GM19328 (cell line): ENCODE data around the gene PRSS23.
"Not testable (repeated sequence)": the region's sequence is repeated elsewhere in the genome, so short reads cannot be mapped to it uniquely, and the experiment has no call there.

Experiments used
- ATAC-seq: cut with Tn5 transposase; IDR thresholded peaks from one replicate; pipeline ENCODE4 v1.9.1; 2021; ENCODE audit warnings: mild to moderate bottlenecking, moderate library complexity; ENCODE audit not compliant: unreplicated experiment

PRSS23 gene, protein sequence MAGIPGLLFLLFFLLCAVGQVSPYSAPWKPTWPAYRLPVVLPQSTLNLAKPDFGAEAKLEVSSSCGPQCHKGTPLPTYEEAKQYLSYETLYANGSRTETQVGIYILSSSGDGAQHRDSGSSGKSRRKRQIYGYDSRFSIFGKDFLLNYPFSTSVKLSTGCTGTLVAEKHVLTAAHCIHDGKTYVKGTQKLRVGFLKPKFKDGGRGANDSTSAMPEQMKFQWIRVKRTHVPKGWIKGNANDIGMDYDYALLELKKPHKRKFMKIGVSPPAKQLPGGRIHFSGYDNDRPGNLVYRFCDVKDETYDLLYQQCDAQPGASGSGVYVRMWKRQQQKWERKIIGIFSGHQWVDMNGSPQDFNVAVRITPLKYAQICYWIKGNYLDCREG

DNA sequence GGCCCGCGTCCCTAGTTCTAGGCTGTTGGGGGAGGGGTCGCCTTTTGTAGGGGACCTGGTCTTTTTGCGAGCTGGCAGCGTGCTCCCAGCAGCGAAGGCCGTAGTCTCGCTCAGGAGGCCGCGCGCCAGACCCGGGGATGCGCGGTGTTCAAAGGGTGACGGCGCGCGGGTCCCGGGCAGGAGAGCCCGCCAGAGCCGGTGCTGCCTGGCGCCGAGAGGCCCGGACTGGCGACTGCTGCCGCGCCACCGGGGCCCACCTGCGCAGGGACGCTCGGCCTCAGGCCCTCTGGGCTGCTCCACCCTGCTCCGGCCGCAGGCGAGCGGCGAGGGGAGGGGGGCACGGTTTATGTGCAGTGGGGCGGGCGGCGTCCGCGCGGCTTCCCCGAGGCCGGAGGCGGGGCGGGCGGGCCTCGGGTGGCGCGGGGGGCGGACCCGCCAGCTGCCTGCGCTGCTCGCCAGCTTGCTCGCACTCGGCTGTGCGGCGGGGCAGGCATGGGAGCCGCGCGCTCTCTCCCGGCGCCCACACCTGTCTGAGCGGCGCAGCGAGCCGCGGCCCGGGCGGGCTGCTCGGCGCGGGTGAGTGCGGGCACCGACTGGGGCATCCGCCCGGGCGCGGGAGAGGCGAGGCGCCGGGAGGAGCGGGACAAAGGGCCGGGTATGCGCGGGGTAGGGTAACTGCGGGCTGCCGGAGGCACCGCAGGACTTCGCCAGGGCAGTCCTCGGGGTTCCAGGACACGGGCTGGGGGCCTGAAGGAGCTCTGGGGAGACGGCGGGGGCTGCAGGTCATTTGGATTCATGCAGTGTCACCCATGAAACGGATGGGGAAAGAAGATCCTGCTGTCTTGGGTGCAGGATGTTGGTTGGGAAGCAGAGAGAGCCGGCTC lies at the start of gene PRSS23:
TSS of gene PRSS23 (plus strand) at position 467 of the 884 bp plus-strand sequence. CDS start 7,102 bp downstream, outside the sequence.
- no peak for ATAC-seq

GRCh38 chr11:86753459-86753858 lies 46.9 kb upstream of the PRSS23 start:
- ATAC-seq = no peak

- no peak for ATAC-seq
Measured at GRCh38 chr11:86755146-86755545, 45.2 kb upstream of the PRSS23 start.

DNA sequence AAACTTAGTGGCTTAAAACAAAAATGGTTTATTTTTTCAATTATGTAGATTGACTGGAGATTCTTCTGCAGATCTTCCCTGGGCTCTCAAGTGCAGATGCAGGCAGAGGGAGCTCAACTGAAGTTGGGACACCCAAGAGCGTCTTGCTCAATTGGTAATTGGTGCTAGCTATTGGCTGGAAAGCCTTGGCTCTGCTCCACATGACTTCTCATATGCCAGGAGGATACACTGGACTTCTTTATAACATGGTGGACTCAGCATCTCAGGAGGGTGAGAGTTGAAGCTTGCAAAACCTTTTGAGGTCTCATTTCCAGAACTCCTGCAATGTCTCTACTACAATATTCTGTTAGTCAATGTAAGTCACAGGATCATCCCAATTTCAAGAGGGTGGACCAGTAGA lies 42.2 kb upstream of the PRSS23 start:
- ATAC-seq = no peak

- ATAC-seq = no peak
Measured at GRCh38 chr11:86760577-86760976, 39.8 kb upstream of the PRSS23 start.

DNA sequence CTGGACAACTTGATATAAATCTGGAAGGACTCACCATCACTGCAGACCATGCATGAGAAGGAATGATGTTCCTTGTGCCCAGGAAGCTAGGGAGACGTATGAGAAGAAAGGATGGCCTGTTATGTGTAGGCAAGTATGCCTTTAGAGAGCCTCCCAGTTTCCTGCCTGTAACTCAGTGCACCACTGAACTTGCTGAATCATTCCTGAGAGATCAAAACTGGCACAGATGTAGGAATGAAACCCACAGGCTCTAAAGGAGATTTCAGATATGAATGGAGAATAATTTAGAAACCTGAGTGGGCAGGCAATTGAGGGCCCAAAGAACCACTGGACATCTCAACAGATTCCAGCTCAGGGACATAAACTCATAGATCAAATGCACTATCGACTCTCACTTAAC lies 38.4 kb upstream of the PRSS23 start:
- no peak for ATAC-seq

DNA sequence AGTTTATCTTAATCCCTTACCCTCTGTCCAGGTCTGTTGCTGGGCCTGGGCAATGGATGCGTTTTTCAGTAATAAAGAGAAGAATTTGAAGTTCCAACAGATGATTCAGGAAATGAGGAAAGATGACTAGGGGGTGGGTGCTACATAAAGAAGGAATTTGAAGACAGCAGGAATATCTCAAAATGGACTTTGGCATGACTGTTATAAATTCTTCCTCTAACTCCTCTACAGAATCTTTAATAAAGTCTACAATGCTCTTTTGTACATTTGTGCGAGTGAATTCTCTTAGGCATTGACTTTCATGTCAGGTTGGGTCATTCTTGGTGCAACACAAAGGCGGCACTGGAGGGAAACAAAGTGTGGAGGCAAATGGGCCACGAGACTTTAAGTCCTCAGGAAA lies 35.1 kb upstream of the PRSS23 start:
- ATAC-seq = no peak

DNA sequence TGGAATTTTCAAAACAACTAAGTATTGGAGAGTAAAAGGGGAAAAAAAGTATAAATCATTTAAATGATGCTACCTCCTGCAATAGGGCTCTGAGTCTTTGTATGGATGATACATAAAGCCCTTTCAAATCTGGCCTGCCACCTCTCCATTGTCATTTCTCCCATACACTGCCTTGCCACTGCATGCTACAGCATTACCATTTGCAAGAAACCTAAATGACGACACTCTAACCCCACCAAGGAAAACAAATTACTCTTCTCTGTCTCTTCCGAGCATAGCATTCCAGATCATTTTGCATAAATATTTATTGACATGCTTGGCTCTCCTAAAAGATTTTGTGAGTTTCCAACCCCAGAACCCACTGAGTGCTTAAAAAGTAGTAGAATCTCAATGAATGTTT lies 34.5 kb upstream of the PRSS23 start:
- no peak for ATAC-seq

DNA sequence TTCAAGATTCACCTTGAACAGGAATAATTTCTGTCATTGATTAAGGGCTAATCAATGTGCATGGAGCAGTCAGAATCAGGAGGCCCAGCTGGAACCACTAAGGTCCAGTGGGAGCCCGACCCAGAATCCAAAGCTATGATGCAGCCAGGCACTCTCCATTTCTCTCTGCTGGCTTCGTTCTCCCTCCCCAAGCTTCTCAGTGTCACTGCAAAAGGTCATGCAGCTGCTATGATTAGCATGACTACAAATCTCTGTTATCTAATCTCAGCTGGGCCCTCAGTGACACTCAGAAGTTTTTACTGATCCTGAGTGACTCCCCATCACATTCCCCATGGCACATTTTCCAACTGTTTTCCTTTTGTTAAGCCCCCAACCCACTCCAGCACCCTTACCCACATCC lies 31.1 kb upstream of the PRSS23 start:
- ATAC-seq = no peak

- not testable (repeated sequence) for ATAC-seq
Measured at GRCh38 chr11:86770473-86771027, 29.8 kb upstream of the PRSS23 start.

DNA sequence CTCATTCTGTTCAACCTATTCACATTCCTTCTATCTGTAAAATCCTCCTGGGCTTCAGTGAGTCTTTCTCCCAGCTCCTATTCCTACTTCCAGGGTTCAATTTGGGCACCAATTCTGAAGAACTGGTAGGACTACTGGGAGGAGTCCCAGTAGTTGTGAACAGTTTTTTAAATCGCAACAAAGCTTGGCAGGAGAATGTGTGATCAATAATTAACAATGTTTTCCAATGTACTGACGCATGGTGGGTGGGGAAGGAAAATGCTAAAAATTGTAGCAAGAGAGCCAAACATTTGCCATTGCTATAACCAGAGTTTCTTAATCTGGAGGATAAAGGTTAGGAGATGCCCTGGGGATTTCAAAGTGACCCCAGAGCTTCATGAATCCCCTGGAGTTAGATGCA lies 27.3 kb upstream of the PRSS23 start:
- ATAC-seq = no peak

DNA sequence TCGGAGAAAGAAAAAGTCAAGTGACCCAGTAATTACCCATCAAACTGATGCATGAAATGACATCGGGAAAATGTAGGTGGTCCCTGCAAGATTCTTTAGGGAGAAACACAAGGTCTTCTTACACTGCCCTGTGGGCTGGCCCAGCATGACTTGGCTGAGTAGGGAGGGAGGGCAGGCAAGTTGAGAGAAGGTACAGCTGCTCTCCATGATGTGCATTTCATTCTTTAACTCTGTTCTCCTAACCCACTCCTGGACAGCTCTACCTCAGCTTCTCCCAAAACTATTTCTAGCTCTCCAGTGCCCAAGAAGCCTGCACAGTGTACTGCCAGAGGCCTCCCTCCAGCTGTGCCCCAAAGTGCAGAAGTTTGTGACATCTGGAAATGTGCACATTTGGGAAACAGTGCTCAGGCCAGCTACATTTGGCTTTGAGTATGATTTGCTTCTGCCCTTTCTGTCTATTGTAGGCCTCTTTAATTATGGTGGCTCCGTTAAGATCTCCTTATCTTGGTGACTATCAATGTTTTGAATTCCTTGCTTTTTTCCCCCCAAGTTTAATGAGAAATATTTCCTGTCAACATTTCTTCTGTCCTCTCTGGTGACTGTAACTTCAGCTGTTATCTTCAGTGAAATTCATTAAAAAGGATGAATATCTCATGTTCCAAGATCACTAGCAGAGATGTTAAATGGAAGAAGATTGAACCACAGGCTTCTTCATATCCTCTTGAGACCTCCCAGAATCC lies 26.7 kb upstream of the PRSS23 start:
- ATAC-seq = no peak

DNA sequence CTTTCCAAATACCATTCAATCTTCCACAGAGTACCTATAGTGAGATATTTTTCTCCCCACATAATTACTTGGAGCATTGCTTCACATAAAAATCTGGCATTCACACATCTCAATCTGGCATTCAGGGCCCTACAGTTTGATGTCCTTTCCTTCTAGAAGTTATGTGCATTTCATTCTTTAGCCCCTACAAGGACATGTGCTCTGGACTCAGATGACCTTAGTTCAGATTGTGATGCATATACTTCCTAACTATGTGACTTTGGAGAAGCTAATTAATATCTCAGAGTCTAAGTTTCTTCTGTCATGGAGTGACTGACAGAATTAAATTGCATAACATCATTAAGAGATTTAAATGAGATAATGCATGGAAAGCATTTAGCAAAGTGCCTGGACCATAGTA lies 25.9 kb upstream of the PRSS23 start:
- no peak for ATAC-seq

- ATAC-seq = no peak
Measured at GRCh38 chr11:86775361-86775760, 25.0 kb upstream of the PRSS23 start.

DNA sequence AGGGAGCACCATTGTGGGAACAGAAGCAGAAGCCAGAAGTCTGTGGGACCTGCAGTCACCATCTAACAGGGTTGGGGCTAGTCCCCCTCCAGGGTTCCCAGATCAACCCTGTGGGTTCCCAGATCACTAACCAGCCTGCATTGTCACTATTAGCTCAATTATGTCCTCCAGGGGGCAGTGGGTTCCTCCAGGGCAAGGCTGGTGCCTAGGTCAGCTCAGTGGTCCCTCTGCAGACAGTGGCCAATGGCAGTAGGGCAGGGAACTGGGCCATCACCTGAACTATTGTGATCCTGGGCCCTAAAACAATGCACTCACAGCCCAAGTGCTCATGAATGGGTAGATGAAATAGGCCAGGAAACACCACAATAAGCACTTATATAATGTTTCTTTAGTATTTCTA lies 18.8 kb upstream of the PRSS23 start:
- ATAC-seq = no peak

GRCh38 chr11:86782742-86783141 lies 17.6 kb upstream of the PRSS23 start:
- no peak for ATAC-seq

DNA sequence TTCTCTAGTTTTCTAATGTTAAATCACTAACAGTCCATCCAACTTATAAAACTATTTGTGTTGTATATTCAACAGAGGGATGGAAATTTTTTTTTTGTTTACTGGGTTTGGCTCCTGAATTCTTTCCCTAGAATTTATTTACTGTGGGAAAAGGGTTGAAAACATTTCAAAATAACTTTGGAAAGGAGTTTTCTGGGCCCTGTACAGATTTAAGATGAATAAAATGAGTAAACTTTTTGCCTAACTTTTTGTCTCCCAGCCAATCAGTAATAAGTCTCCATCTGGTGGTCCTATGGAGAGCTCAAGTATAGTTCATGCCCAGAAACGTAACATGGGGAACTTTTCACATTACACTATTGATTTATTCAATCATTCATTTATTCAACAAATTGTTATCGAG lies 16.7 kb upstream of the PRSS23 start:
- no peak for ATAC-seq

GRCh38 chr11:86784241-86784681 lies 16.1 kb upstream of the PRSS23 start:
- ATAC-seq = no peak

DNA sequence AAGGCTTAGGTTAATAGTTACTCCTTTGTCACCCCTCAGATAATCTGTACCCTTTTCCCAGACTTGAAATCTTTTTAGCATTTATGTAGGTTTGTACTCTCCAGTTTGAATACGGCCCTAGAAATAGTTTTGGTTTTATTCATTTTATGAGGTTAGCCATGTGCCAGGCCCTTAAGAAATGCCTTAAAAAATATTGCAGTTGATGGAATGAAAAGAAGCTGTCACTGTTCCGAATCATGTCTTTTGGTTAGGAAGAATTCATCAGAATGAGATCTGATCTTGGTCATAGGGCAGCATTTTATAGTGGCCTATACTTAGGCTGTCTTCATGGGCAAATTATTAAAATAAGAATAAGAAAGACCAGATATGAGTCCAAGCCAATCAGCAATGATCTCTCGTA lies 14.8 kb upstream of the PRSS23 start:
- no peak for ATAC-seq

GRCh38 chr11:86787018-86787536 lies 13.3 kb upstream of the PRSS23 start:
- ATAC-seq = no peak

- ATAC-seq = no peak
Measured at GRCh38 chr11:86787656-86788055, 12.7 kb upstream of the PRSS23 start.
